HepG2 (cell line): Measurements from ENCODE around the gene DDAH2. TPM values are rescaled to one million over a fixed set of nuclear protein-coding genes. Genes with fewer than 3 reads are reported as not detected.
A peak's percentile ranks its signal among the peaks of the same experiment; 100 is the strongest.

Experiments used
- GATA4 ChIP-seq: sonication (generic); IDR thresholded peaks from 2 replicates; pipeline ENCODE4 v1.6.1; 2016; ENCODE audit warnings: antibody characterized with exemption, low read depth, borderline replicate concordance
- KLF16 ChIP-seq, 2 experiments: sonication (generic) in 1 of 2; formaldehyde crosslinking in 1 of 2; IDR thresholded peaks; 2 replicates each; pipeline versions ENCODE4 v1.6.1 to v1.8.0; 2016 to 2023; ENCODE audit warnings: missing genetic modification reagents in 2 of 2, missing compliant biosample characterization in 1 of 2
- NR2F6 ChIP-seq, 2 experiments: IDR thresholded peaks; 2 replicates each; pipeline ENCODE4 v1.6.1; 2016; ENCODE audit warnings: antibody characterized with exemption in 1 of 2, mild to moderate bottlenecking in 1 of 2
- PAX8 ChIP-seq: sonication (generic); formaldehyde crosslinking; IDR thresholded peaks from 2 replicates; pipeline ENCODE4 v1.8.0; 2022; ENCODE audit warnings: mild to moderate bottlenecking, missing genetic modification reagents, borderline replicate concordance
- PRDM10 ChIP-seq: sonication (generic); formaldehyde crosslinking; IDR thresholded peaks from 2 replicates; pipeline ENCODE4 v1.4.0; 2020; ENCODE audit warnings: low read depth, missing genetic modification reagents
- RXRA ChIP-seq: sonication (generic); formaldehyde crosslinking; IDR thresholded peaks from 2 replicates; pipeline ENCODE4 v1.5.1; 2020; ENCODE audit warnings: missing genetic modification reagents
- SMAD1 ChIP-seq: sonication (generic); formaldehyde crosslinking; IDR thresholded peaks from 2 replicates; pipeline ENCODE4 v1.4.0; 2020; ENCODE audit warnings: missing genetic modification reagents, low read depth, mild to moderate bottlenecking, borderline replicate concordance
- SP2 ChIP-seq: sonication (generic); formaldehyde crosslinking; IDR thresholded peaks from 2 replicates; pipeline ENCODE4 v1.5.1; 2020; ENCODE audit warnings: mild to moderate bottlenecking, missing genetic modification reagents
- SRF ChIP-seq: IDR thresholded peaks from 2 replicates; pipeline ENCODE4 v1.6.1; 2011; ENCODE audit warnings: mild to moderate bottlenecking, low read depth, low read length, moderate library complexity
- ZNF143 ChIP-seq: sonication (generic); formaldehyde crosslinking; IDR thresholded peaks from 2 replicates; pipeline ENCODE4 v1.4.0; 2020; ENCODE audit warnings: missing genetic modification reagents
- ZNF24 ChIP-seq: fragments of 450-650 bp; IDR thresholded peaks from 2 replicates; pipeline ENCODE4 v1.6.1; 2017; ENCODE audit warnings: antibody characterized with exemption, mild to moderate bottlenecking
- ZNF383 ChIP-seq: sonication (generic); formaldehyde crosslinking; IDR thresholded peaks from 2 replicates; pipeline ENCODE4 v1.4.0; 2020; ENCODE audit warnings: missing genetic modification reagents, mild to moderate bottlenecking, borderline replicate concordance
- ZNF614 ChIP-seq: IDR thresholded peaks from 2 replicates; pipeline ENCODE4 v1.6.1; 2018; ENCODE audit warnings: missing biosample characterization, missing genetic modification reagents, inconsistent platforms, borderline replicate concordance
- ZSCAN21 ChIP-seq: sonication (generic); formaldehyde crosslinking; IDR thresholded peaks from 2 replicates; pipeline ENCODE4 v1.8.0; 2022; ENCODE audit warnings: mild to moderate bottlenecking, missing genetic modification reagents, moderate library complexity, borderline replicate concordance
- polyA plus RNA-seq, 8 experiments: library from polyadenylated mRNA; depleted of rRNA in 3 of 8; stranded (reverse) in 7 of 8; unstranded in 1 of 8; fragments of >200 nt; fragmentation: Illumina TruSeq in 4 of 8; extraction: Trizol in 4 of 8; gene quantifications; 2 replicates each; pipeline versions ENCODE4 v1.2.1 to v1.2.3, GENCODE V29; 2011 to 2016; ENCODE audit warnings: low read depth in 4 of 8, missing spikeins in 1 of 8, mixed read lengths in 1 of 8; ENCODE audit not compliant: insufficient read depth in 1 of 8
- total RNA-seq, 5 experiments: library from RNA; depleted of rRNA; stranded (reverse); fragments of >200 nt; fragmentation: Illumina TruSeq; extraction: Trizol; gene quantifications; 2 replicates each; pipeline ENCODE4 v1.2.3, GENCODE V29; 2016; ENCODE audit warnings: low read depth in 1 of 5
- TF ChIP-seq, protein P1 (sequence below): sonication (generic); formaldehyde crosslinking; IDR thresholded peaks from 2 replicates; pipeline ENCODE4 v1.4.0; 2020; ENCODE audit warnings: mild to moderate bottlenecking, missing genetic modification reagents
- TF ChIP-seq, protein P2 (sequence below): sonication (generic); formaldehyde crosslinking; IDR thresholded peaks from 2 replicates; pipeline ENCODE4 v1.4.0; 2020; ENCODE audit warnings: mild to moderate bottlenecking, missing genetic modification reagents

The DDAH2 gene
- total and polyA plus RNA-seq, 2 of the 13 experiments (the other 11 are each of a cell fraction or from before 2014, with no cell fraction given), result 16.4 to 21.1 TPM

DNA sequence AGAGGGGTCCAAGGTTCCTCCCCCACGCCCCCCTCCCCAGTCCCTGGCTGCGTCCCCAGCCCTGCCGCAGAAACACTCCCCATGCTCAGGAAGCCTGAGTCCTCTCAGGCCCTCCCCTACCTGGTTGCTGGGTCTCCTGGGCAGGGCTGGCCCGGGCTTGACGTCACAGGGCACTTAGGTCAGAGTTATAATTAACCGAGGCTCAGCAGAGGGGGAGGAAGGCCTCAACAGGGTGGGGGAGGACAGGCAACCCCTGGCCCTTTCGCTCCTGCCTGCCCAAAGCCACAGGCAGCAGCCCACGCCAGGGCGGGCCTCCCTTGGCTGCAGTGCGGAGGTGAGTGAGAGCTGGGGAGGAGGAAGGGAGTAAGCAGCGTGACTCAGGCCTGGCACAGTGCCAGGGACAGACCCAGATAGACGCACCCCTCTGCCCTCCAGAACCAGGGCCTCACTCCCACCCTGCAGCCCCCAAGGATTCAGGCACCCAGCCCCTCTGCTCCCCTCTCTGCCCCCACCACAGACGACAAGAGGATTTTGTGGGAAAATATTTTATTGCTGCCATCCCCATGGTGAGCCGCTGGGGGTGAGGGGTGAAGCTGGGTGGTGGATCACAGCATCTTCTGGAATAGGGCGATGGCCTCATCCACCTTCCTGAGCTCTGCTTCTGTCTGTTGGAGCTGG lies 48.0 kb upstream of the DDAH2 start, which contains the start of gene VWA7 (continued):
- TF ChIP-seq PRDM10 (CRISPR knock-in tag), result peak; percentile 94
- TF ChIP-seq RXRA (CRISPR knock-in tag), result peak; percentile 81
- TF ChIP-seq ZSCAN21, result peak; percentile 35; the same call in 1 of the 2 replicates
- no peak for TF ChIP-seq SRF
- no peak for TF ChIP-seq ZNF383
- 0 out of 2 replicates have a peak, but pooled peaks have one; percentile 49 for TF ChIP-seq ZNF614
- 0 out of 2 replicates have a peak, but pooled peaks have one; percentile 19 for TF ChIP-seq SP2 (CRISPR knock-in tag)
- TF ChIP-seq KLF16 (CRISPR knock-in tag; IDR thresholded peaks at IDR 0.05), result peak in 1 of 2 experiments; percentile 77; a peak in 2 of 4 replicates
- TF ChIP-seq, protein P1, sequence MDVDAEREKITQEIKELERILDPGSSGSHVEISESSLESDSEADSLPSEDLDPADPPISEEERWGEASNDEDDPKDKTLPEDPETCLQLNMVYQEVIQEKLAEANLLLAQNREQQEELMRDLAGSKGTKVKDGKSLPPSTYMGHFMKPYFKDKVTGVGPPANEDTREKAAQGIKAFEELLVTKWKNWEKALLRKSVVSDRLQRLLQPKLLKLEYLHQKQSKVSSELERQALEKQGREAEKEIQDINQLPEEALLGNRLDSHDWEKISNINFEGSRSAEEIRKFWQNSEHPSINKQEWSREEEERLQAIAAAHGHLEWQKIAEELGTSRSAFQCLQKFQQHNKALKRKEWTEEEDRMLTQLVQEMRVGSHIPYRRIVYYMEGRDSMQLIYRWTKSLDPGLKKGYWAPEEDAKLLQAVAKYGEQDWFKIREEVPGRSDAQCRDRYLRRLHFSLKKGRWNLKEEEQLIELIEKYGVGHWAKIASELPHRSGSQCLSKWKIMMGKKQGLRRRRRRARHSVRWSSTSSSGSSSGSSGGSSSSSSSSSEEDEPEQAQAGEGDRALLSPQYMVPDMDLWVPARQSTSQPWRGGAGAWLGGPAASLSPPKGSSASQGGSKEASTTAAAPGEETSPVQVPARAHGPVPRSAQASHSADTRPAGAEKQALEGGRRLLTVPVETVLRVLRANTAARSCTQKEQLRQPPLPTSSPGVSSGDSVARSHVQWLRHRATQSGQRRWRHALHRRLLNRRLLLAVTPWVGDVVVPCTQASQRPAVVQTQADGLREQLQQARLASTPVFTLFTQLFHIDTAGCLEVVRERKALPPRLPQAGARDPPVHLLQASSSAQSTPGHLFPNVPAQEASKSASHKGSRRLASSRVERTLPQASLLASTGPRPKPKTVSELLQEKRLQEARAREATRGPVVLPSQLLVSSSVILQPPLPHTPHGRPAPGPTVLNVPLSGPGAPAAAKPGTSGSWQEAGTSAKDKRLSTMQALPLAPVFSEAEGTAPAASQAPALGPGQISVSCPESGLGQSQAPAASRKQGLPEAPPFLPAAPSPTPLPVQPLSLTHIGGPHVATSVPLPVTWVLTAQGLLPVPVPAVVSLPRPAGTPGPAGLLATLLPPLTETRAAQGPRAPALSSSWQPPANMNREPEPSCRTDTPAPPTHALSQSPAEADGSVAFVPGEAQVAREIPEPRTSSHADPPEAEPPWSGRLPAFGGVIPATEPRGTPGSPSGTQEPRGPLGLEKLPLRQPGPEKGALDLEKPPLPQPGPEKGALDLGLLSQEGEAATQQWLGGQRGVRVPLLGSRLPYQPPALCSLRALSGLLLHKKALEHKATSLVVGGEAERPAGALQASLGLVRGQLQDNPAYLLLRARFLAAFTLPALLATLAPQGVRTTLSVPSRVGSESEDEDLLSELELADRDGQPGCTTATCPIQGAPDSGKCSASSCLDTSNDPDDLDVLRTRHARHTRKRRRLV (CRISPR knock-in tag), result no peak
- TF ChIP-seq NR2F6 (IDR thresholded peaks at IDR 0.05), result peak; percentile 82
- TF ChIP-seq NR2F6 (CRISPR knock-in tag; IDR thresholded peaks at IDR 0.05), result peak; percentile 82
- TF ChIP-seq, protein P2, sequence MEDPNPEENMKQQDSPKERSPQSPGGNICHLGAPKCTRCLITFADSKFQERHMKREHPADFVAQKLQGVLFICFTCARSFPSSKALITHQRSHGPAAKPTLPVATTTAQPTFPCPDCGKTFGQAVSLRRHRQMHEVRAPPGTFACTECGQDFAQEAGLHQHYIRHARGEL (CRISPR knock-in tag), result no peak
- peak; percentile 17; the same call in 1 of the 2 replicates for TF ChIP-seq ZNF143 (CRISPR knock-in tag)
- TF ChIP-seq SMAD1, result peak; percentile 67; the same call in 1 of the 2 replicates
- no peak for TF ChIP-seq PAX8 (CRISPR knock-in tag)
- TF ChIP-seq GATA4, result 0 out of 2 replicates have a peak, but pooled peaks have one; percentile 18
- no peak for TF ChIP-seq ZNF24
